ENCODE results near the gene ATOH8.

ATOH8 gene

GRCh38 chr2:85770786-85771409, 17.1 kb downstream of the ATOH8 start:
- DNase-seq (ENCODE audit: low read depth in 2 of 2), result no peak

- no peak for DNase-seq (ENCODE audit: low read depth in 2 of 2)
Measured at GRCh38 chr2:85771486-85771885, 17.7 kb downstream of the ATOH8 start.

GRCh38 chr2:85772019-85772745, 18.4 kb downstream of the ATOH8 start:
- DNase-seq (ENCODE audit: low read depth in 2 of 2), result no peak

- DNase-seq (ENCODE audit: low read depth in 2 of 2), result no peak
Measured at GRCh38 chr2:85772841-85773491, 19.2 kb downstream of the ATOH8 start.

- no peak for DNase-seq (ENCODE audit: low read depth in 2 of 2)
Measured at GRCh38 chr2:85773692-85774091, 19.9 kb downstream of the ATOH8 start.

- no peak for DNase-seq (ENCODE audit: low read depth in 2 of 2)
Measured at GRCh38 chr2:85774126-85774978, 20.6 kb downstream of the ATOH8 start.

GRCh38 chr2:85775406-85776381, 21.9 kb downstream of the ATOH8 start:
- no peak for DNase-seq (ENCODE audit: low read depth in 2 of 2)

- no peak for DNase-seq (ENCODE audit: low read depth in 2 of 2)
Measured at GRCh38 chr2:85776672-85777071, 22.9 kb downstream of the ATOH8 start.

- no peak for DNase-seq (ENCODE audit: low read depth in 2 of 2)
Measured at GRCh38 chr2:85777441-85777861, 23.7 kb downstream of the ATOH8 start.

GRCh38 chr2:85778646-85779379, 25.0 kb downstream of the ATOH8 start:
- no peak for DNase-seq (ENCODE audit: low read depth in 2 of 2)

GRCh38 chr2:85779641-85780315, 26.0 kb downstream of the ATOH8 start:
- no peak for DNase-seq (ENCODE audit: low read depth in 2 of 2)

GRCh38 chr2:85780316-85781012, 26.7 kb downstream of the ATOH8 start:
- no peak for DNase-seq (ENCODE audit: low read depth in 2 of 2)

- DNase-seq (ENCODE audit: low read depth in 2 of 2), result no peak
Measured at GRCh38 chr2:85781013-85781332, 27.2 kb downstream of the ATOH8 start.

- no peak for DNase-seq (ENCODE audit: low read depth in 2 of 2)
Measured at GRCh38 chr2:85783796-85784195, 30.0 kb downstream of the ATOH8 start.

- DNase-seq (ENCODE audit: low read depth in 2 of 2), result no peak
Measured at GRCh38 chr2:85784474-85784986, 30.7 kb downstream of the ATOH8 start.

- DNase-seq (ENCODE audit: low read depth in 2 of 2), result no peak
Measured at GRCh38 chr2:85785027-85785822, 31.4 kb downstream of the ATOH8 start.

- DNase-seq (ENCODE audit: low read depth in 2 of 2), result no peak
Measured at GRCh38 chr2:85785871-85786270, 32.1 kb downstream of the ATOH8 start.

GRCh38 chr2:85786444-85786843, 32.7 kb downstream of the ATOH8 start:
- no peak for DNase-seq (ENCODE audit: low read depth in 2 of 2)
